ENCODE results near the gene RNF138. TPM values are rescaled to one million over a fixed set of nuclear protein-coding genes. Genes with fewer than 3 reads are reported as not detected.

The RNF138 gene
- total and polyA plus RNA-seq, 2 of the 13 experiments (the other 11 are each of a cell fraction or from before 2014, with no cell fraction given): 14.6 to 33.6 TPM

DNA sequence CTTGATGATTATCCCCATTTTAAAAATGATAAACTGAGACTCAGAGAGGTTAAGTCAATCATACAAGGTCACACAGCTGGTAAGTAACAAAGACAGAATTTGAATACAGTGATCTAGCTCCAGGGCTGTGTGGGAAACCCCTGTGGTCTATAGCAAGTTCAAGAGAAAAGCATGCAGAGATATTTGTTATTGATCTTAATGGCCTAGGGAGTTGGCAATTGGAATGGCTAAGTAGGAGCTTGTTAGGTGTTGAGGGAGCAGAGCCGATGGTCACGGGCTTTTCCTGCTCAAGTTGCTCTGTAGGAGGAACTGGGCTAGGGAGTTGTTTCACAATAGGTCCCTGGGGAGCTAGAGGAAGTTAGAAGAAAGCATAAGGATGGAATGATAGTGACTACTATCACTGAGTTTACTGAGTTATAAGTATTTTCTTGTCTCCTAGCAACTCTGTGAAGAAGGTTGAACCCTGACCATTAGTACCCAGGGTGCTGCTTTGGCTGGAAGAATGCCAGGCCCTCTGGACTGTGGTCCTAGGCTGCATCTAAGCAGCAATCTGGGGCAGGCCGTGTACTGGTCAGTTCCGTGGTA, 43.1 kb upstream of the RNF138 start (continued):
- TF ChIP-seq, protein P1, sequence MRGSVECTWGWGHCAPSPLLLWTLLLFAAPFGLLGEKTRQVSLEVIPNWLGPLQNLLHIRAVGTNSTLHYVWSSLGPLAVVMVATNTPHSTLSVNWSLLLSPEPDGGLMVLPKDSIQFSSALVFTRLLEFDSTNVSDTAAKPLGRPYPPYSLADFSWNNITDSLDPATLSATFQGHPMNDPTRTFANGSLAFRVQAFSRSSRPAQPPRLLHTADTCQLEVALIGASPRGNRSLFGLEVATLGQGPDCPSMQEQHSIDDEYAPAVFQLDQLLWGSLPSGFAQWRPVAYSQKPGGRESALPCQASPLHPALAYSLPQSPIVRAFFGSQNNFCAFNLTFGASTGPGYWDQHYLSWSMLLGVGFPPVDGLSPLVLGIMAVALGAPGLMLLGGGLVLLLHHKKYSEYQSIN (CRISPR knock-in tag; IDR thresholded peaks at IDR 0.05; ENCODE audit: borderline replicate concordance): no peak
- no peak for TF ChIP-seq SMAD9 (CRISPR knock-in tag; IDR thresholded peaks at IDR 0.05)
- TF ChIP-seq ZNF335 (CRISPR knock-in tag; IDR thresholded peaks at IDR 0.05): no peak
- TF ChIP-seq, protein P2, sequence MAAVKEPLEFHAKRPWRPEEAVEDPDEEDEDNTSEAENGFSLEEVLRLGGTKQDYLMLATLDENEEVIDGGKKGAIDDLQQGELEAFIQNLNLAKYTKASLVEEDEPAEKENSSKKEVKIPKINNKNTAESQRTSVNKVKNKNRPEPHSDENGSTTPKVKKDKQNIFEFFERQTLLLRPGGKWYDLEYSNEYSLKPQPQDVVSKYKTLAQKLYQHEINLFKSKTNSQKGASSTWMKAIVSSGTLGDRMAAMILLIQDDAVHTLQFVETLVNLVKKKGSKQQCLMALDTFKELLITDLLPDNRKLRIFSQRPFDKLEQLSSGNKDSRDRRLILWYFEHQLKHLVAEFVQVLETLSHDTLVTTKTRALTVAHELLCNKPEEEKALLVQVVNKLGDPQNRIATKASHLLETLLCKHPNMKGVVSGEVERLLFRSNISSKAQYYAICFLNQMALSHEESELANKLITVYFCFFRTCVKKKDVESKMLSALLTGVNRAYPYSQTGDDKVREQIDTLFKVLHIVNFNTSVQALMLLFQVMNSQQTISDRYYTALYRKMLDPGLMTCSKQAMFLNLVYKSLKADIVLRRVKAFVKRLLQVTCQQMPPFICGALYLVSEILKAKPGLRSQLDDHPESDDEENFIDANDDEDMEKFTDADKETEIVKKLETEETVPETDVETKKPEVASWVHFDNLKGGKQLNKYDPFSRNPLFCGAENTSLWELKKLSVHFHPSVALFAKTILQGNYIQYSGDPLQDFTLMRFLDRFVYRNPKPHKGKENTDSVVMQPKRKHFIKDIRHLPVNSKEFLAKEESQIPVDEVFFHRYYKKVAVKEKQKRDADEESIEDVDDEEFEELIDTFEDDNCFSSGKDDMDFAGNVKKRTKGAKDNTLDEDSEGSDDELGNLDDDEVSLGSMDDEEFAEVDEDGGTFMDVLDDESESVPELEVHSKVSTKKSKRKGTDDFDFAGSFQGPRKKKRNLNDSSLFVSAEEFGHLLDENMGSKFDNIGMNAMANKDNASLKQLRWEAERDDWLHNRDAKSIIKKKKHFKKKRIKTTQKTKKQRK (IDR thresholded peaks at IDR 0.05; ENCODE audit: low read length): no peak
- peak; percentile 37; the same call in 1 of the 2 replicates for TF ChIP-seq HNF4G (IDR thresholded peaks at IDR 0.05; ENCODE audit: borderline replicate concordance, low read depth, low read length)
- TF ChIP-seq HNF4G (CRISPR knock-in tag; IDR thresholded peaks at IDR 0.05; ENCODE audit: borderline replicate concordance, low read depth): no peak
- peak; percentile 74 for TF ChIP-seq HNF4A (CRISPR knock-in tag; IDR thresholded peaks at IDR 0.05)
- no peak for TF ChIP-seq ZNF225 (CRISPR knock-in tag; IDR thresholded peaks at IDR 0.05)
- TF ChIP-seq FOXM1 (CRISPR knock-in tag; IDR thresholded peaks at IDR 0.05): no peak
- no peak for TF ChIP-seq ZNF737 (CRISPR knock-in tag; IDR thresholded peaks at IDR 0.05; ENCODE audit: borderline replicate concordance)
- TF ChIP-seq ZNF260 (CRISPR knock-in tag; IDR thresholded peaks at IDR 0.05; ENCODE audit: borderline replicate concordance, low read depth): no peak
- no peak for TF ChIP-seq ZNF446 (CRISPR knock-in tag; IDR thresholded peaks at IDR 0.05)
- peak; percentile 79; the same call in 1 of the 2 replicates for TF ChIP-seq RFX1 (IDR thresholded peaks at IDR 0.05)
- no peak for TF ChIP-seq IRX3 (CRISPR knock-in tag; IDR thresholded peaks at IDR 0.05; ENCODE audit: borderline replicate concordance, low read depth)
- TF ChIP-seq GATA4 (IDR thresholded peaks at IDR 0.05; ENCODE audit: borderline replicate concordance, low read depth): no peak
- no peak for TF ChIP-seq REL (CRISPR knock-in tag; conservative IDR thresholded peaks at IDR 0.05)
- TF ChIP-seq ZNF597 (CRISPR knock-in tag; IDR thresholded peaks at IDR 0.05): no peak
- no peak for TF ChIP-seq PRPF4 (IDR thresholded peaks at IDR 0.05; ENCODE audit: low read depth, low read length, poor library complexity, severe bottlenecking)
- TF ChIP-seq KLF9 (CRISPR knock-in tag; IDR thresholded peaks at IDR 0.05; ENCODE audit: low read depth): no peak
- no peak for TF ChIP-seq POGK (CRISPR knock-in tag; conservative IDR thresholded peaks at IDR 0.05)
- TF ChIP-seq, protein P3, sequence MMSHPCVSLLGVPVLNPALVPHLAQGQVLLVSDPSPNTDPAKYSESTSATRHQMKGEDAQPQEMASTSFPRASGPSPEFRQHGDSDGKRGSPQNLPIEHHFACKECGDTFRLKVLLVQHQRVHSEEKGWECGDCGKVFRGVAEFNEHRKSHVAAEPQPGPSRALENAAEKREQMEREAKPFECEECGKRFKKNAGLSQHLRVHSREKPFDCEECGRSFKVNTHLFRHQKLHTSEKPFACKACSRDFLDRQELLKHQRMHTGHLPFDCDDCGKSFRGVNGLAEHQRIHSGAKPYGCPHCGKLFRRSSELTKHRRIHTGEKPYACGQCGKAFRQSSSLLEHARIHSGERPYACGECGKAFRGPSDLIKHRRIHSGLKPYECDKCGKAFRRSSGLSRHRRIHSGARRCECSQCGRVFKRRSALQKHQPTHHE (CRISPR knock-in tag; IDR thresholded peaks at IDR 0.05; ENCODE audit: borderline replicate concordance): no peak
- TF ChIP-seq ZKSCAN8 (CRISPR knock-in tag; IDR thresholded peaks at IDR 0.05; ENCODE audit: borderline replicate concordance): no peak
